OCI-LY7 (cell line): ENCODE results near the gene ADAM12.

Experiments used
- CTCF ChIP-seq: fragments of 200-600 bp; sonication (generic); conservative IDR thresholded peaks from 2 replicates; pipeline ENCODE4 v1.5.1; 2014; ENCODE audit warnings: mild to moderate bottlenecking, antibody characterized with exemption, low read length, moderate library complexity, mixed read lengths
- EZH2phosphoT487 ChIP-seq: fragments of 200-600 bp; sonication (generic); IDR thresholded peaks from 2 replicates; pipeline ENCODE4 v1.6.1; 2018; ENCODE audit warnings: low read depth, borderline replicate concordance, mild to moderate bottlenecking, mixed run types, antibody characterized with exemption, low read length, moderate library complexity, mixed read lengths

- TF ChIP-seq CTCF (no peak), EZH2phosphoT487 (no peak)
Observed at GRCh38 chr10:126408953-126409641, 20.8 kb upstream of the ADAM12 start.
